Measurements from ENCODE around the gene NBEAL2. TPM values are rescaled to one million over a fixed set of nuclear protein-coding genes. Genes with fewer than 3 reads are reported as not detected.

NBEAL2 gene
- total and polyA plus RNA-seq, 2 of the 4 experiments (the other 2 are of a cell fraction) = 2.2 to 12.5 TPM

GRCh38 chr3:47012342-47013230 is 33.1 kb downstream of the NBEAL2 start:
- Histone ChIP-seq H4K8ac (ENCODE audit: low read depth in 2 of 2, low read length in 2 of 2) (no peak overlapping the region), H4K91ac (ENCODE audit: insufficient read depth, low read depth, low read length) (no peak overlapping the region), H2BK20ac (ENCODE audit: low read depth, low read length) (no peak overlapping the region), H3K4ac (ENCODE audit: low read depth, low read length) (no peak overlapping the region), H3K9me1 (ENCODE audit: insufficient read depth, low read length) (peaks cover 31% of the 10 kb centered on the region), H3K14ac (replicated peaks; ENCODE audit: low read depth, low read length) (no peak overlapping the region), H3K9me3 (ENCODE audit: control insufficient read depth, insufficient read depth, low read length) (no peaks in the 10 kb centered on the region), H2BK120ac (ENCODE audit: low read depth, low read length) (no peak overlapping the region), H3K9ac (ENCODE audit: low read depth, low read length) (no peak overlapping the region), H3K27ac (ENCODE audit: insufficient read depth, low read length) (no peak overlapping the region), H3K23ac (ENCODE audit: low read depth, low read length) (no peak overlapping the region), H3K79me1 (ENCODE audit: low read depth in 1 of 2, low read length in 2 of 2) (peaks cover 11 to 36% of the 10 kb centered on the region in 2 experiments), H3K4me3 (ENCODE audit: insufficient read depth, low read depth, low read length) (no peak overlapping the region), H2BK15ac (ENCODE audit: low read depth, low read length) (no peak overlapping the region), H3K56ac (ENCODE audit: extremely low read depth, insufficient read depth, low read length) (no peak overlapping the region), H3K18ac (ENCODE audit: low read depth, low read length) (no peak overlapping the region), H3K27me3 (ENCODE audit: control insufficient read depth, insufficient read depth, low read length) (no peaks in the 10 kb centered on the region), H3K4me2 (ENCODE audit: low read depth, low read length) (no peak overlapping the region), H4K20me1 (ENCODE audit: insufficient read depth, low read length) (peaks cover 12% of the 10 kb centered on the region), H3K36me3 (ENCODE audit: control insufficient read depth, insufficient read depth, low read length) (peaks cover 13% of the 10 kb centered on the region), H2BK5ac (ENCODE audit: low read depth, low read length, poor library complexity, severe bottlenecking) (no peak overlapping the region), H3K4me1 (ENCODE audit: control insufficient read depth, insufficient read depth, low read length) (peaks cover 20% of the 10 kb centered on the region), H2AK9ac (replicated peaks; ENCODE audit: low read depth, low read length, poor library complexity) (peak overlapping the region; percentile 26), H2AFZ (replicated peaks; ENCODE audit: low read length, poor library complexity) (no peak overlapping the region), H2AK5ac (ENCODE audit: low read depth, low read length) (no peak overlapping the region), H4K5ac (ENCODE audit: low read depth, low read length) (no peak overlapping the region)
- CTCF ChIA-PET = no interaction called here
- dilution Hi-C loops (cut with HindIII; ENCODE audit: low sequenced_read_pairs, unreplicated experiment) (no loop called here), in situ Hi-C loops (cut with MboI; ENCODE audit: low sequenced_read_pairs) (no loop called here), intact Hi-C loops (cut with micrococcal nuclease) (no loop called here)
- TF ChIP-seq POLR2A (IDR thresholded peaks at IDR 0.05; ENCODE audit: low read depth, low read length) = no peak
- no peak for TF ChIP-seq MXI1 (IDR thresholded peaks at IDR 0.05; ENCODE audit: borderline replicate concordance, low read depth, low read length)
- TF ChIP-seq MAFK (IDR thresholded peaks at IDR 0.05; ENCODE audit: low read depth, low read length) = no peak
- TF ChIP-seq CEBPB (IDR thresholded peaks at IDR 0.05; ENCODE audit: low read depth, low read length) = no peak
- no peak for TF ChIP-seq ELK1 (IDR thresholded peaks at IDR 0.05; ENCODE audit: borderline replicate concordance, low read depth, low read length)
- DNase-seq = no peak
- no TSS peak for BruUV-seq (replicated peaks)
- no peak for ATAC-seq (ENCODE audit: low read depth)
- 83% methylated on average over 4 of the region's 10 CpGs; no CpG with 5 or more reads in 1 of the 2 experiments for WGBS, 2 experiments (ENCODE audit: extremely low coverage in 2 of 2, insufficient read length in 1 of 2)
- POLR2A ChIA-PET (ENCODE audit: unreplicated experiment) = no interaction called here
